Peyer's patch (tissue), 4 donors: ENCODE measurements around the gene ABHD2.
"Not testable (repeated sequence)": the region's sequence is repeated elsewhere in the genome, so short reads cannot be mapped to it uniquely, and the experiment has no call there.

Source experiments
- POLR2A ChIP-seq, 2 donors: fragments of 450-650 bp; IDR thresholded peaks; one replicate each; pipeline ENCODE4 v1.5.1; 2017; ENCODE audit warnings: antibody characterized with exemption in 2 of 2, mild to moderate bottlenecking in 2 of 2, moderate library complexity in 2 of 2
- TF ChIP-seq, protein P1 (sequence below), 6 experiments: fragments of 450-650 bp in 4 of 6; fragments of 200-600 bp in 2 of 6; sonication (generic) in 1 of 6; IDR thresholded peaks; one replicate each; pipeline ENCODE4 v1.5.1; 2017 to 2019; ENCODE audit warnings: antibody characterized with exemption in 6 of 6, mild to moderate bottlenecking in 3 of 6, moderate library complexity in 1 of 6

- TF ChIP-seq, protein P1, sequence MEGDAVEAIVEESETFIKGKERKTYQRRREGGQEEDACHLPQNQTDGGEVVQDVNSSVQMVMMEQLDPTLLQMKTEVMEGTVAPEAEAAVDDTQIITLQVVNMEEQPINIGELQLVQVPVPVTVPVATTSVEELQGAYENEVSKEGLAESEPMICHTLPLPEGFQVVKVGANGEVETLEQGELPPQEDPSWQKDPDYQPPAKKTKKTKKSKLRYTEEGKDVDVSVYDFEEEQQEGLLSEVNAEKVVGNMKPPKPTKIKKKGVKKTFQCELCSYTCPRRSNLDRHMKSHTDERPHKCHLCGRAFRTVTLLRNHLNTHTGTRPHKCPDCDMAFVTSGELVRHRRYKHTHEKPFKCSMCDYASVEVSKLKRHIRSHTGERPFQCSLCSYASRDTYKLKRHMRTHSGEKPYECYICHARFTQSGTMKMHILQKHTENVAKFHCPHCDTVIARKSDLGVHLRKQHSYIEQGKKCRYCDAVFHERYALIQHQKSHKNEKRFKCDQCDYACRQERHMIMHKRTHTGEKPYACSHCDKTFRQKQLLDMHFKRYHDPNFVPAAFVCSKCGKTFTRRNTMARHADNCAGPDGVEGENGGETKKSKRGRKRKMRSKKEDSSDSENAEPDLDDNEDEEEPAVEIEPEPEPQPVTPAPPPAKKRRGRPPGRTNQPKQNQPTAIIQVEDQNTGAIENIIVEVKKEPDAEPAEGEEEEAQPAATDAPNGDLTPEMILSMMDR (IDR thresholded peaks at IDR 0.05): not testable (repeated sequence)
- not testable (repeated sequence) for TF ChIP-seq POLR2A (IDR thresholded peaks at IDR 0.05)
These were observed 151.9 kb downstream of the ABHD2 start for GRCh38 chr15:89239883-89240810.
